Large intestine (tissue), 3 donors: ENCODE data around the gene C1QTNF2. TPM values are rescaled to one million over a fixed set of nuclear protein-coding genes. Genes with fewer than 3 reads are reported as not detected.
"Not testable (repeated sequence)": the region's sequence is repeated elsewhere in the genome, so short reads cannot be mapped to it uniquely, and the experiment has no call there.

Experiments used
- DNase-seq, 2 donors: peaks; one replicate each; pipeline versions ENCODE4 v3.0.0 to v3.0.0-alpha.2; 2013
- H3K27ac ChIP-seq: one replicate; pipeline ENCODE4 v1.5.1; 2013; ENCODE audit warnings: low read length
- H3K27me3 ChIP-seq: 2 replicates; pipeline ENCODE4 v1.6.1; 2013; ENCODE audit warnings: low read length; ENCODE audit not compliant: control insufficient read depth, insufficient read depth
- H3K36me3 ChIP-seq: 2 replicates; pipeline ENCODE4 v1.6.1; 2013; ENCODE audit warnings: low read length; ENCODE audit not compliant: control insufficient read depth, insufficient read depth
- H3K4me1 ChIP-seq: one replicate; pipeline ENCODE4 v1.6.1; 2013; ENCODE audit warnings: low read length; ENCODE audit not compliant: control insufficient read depth, insufficient read depth
- H3K4me3 ChIP-seq: one replicate; pipeline ENCODE4 v1.5.1; 2013; ENCODE audit warnings: low read length
- H3K9me3 ChIP-seq: one replicate; pipeline ENCODE4 v1.6.1; 2013; ENCODE audit warnings: mild to moderate bottlenecking, low read depth, low read length, moderate library complexity; ENCODE audit not compliant: control insufficient read depth
- WGBS: methylation state at CpG from one replicate; pipeline ENCODE4 v1.1.5; 2013; ENCODE audit warnings: low lambda C conversion rate; ENCODE audit not compliant: insufficient coverage; 5-methylcytosine and 5-hydroxymethylcytosine counted together
- polyA plus RNA-seq: library from polyadenylated mRNA; unstranded; fragments of 120-200 nt; gene quantifications from one replicate; pipeline ENCODE4 v1.2.1, GENCODE V29; 2013

Gene C1QTNF2
- polyA plus RNA-seq, 1 donor = 3.1 TPM

- no peak for DNase-seq
- no peaks in the 10 kb centered on the region for H3K36me3 ChIP-seq
- H3K4me1 ChIP-seq = peaks cover 11% of the 10 kb centered on the region
- H3K4me3 ChIP-seq = no peak overlapping the region
- H3K9me3 ChIP-seq = no peaks in the 10 kb centered on the region
- no peak overlapping the region for H3K27ac ChIP-seq
- H3K27me3 ChIP-seq = no peaks in the 10 kb centered on the region
- WGBS = 94% methylated on average over 3 of the region's 6 CpGs
Observed at GRCh38 chr5:160347448-160347847, 23.0 kb downstream of the C1QTNF2 start.

DNA sequence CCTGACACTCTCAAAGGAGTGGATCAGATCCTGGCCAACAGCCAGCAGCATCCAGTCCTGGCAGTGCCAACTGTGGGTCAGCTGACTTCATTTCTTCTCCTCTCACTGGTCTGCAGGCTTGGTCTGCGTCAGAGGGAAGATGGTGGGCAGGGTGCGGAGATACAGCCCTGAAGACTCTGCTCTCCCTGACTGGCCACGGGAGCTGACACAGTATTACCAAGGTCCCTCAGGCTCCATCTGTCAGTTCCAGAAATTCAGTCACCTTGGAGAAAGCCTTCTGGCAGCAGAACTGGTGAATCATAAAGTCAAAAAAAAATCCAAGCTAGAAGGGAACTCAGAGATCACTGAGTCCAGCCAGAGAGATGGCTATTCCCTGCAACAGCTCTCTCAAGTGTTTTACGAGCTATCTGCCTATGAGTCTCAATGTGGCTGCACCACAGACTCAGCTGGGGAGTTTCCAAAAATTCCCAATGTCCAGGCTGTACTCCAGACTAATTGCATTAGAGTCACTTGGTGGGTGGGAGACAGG is 27.9 kb downstream of the C1QTNF2 start:
- DNase-seq = no peak
- Histone ChIP-seq H3K4me1 (peaks cover 11% of the 10 kb centered on the region), H3K9me3 (no peaks in the 10 kb centered on the region), H3K27ac (no peak overlapping the region), H3K36me3 (no peaks in the 10 kb centered on the region), H3K4me3 (no peak overlapping the region), H3K27me3 (no peaks in the 10 kb centered on the region)
- WGBS = no CpG with 5 or more reads among the region's 4 CpGs

DNA sequence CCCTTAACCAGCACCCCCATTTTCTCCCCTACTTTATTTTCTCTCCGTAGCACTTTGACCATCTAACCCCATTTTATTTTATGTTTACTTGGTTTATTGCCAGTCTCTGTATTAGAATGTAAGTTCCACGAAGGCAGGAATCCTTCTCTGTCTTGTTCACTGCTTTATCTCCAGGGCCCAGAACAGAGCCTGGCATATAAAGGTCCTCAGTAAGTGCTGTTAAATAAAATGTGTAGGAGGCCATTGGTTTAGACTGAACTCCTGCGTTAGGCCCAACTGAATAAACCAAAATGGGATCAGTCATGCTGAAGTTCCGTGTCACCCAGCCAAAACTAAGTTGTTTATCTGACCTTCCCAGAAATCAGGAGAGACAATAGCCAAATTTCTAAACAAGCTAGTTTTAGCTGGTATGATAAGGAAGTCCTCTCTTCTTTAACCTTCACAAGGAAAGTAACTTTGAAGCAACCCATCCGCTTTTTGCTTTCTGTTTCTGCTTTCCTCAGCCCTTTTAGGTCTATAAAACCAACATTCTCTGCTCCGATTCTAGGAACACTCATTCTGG is 29.0 kb downstream of the C1QTNF2 start:
- Histone ChIP-seq H3K27me3 (no peaks in the 10 kb centered on the region), H3K4me1 (peaks cover 6% of the 10 kb centered on the region), H3K27ac (no peak overlapping the region), H3K4me3 (no peak overlapping the region), H3K36me3 (no peaks in the 10 kb centered on the region), H3K9me3 (no peaks in the 10 kb centered on the region)
- 37% methylated on average over 3 of the region's 6 CpGs for WGBS
- no peak for DNase-seq

GRCh38 chr5:160340513-160340912 is 29.9 kb downstream of the C1QTNF2 start:
- not testable (repeated sequence) for H3K36me3 ChIP-seq, H3K27me3 ChIP-seq, DNase-seq, H3K9me3 ChIP-seq, H3K4me1 ChIP-seq, H3K4me3 ChIP-seq, H3K27ac ChIP-seq

- DNase-seq = no peak
- Histone ChIP-seq H3K9me3 (no peaks in the 10 kb centered on the region), H3K27me3 (no peaks in the 10 kb centered on the region), H3K4me3 (no peak overlapping the region), H3K36me3 (no peaks in the 10 kb centered on the region), H3K27ac (no peak overlapping the region), H3K4me1 (no peaks in the 10 kb centered on the region)
- 90% methylated on average over 2 of the region's 10 CpGs for WGBS
Observed at GRCh38 chr5:160339406-160340130, 30.9 kb downstream of the C1QTNF2 start.

- not testable (repeated sequence) for H3K4me3 ChIP-seq, H3K27ac ChIP-seq, H3K4me1 ChIP-seq, H3K9me3 ChIP-seq, H3K36me3 ChIP-seq, H3K27me3 ChIP-seq, DNase-seq
- no CpG with 5 or more reads among the region's 3 CpGs for WGBS
Observed at GRCh38 chr5:160334716-160335115, 35.7 kb downstream of the C1QTNF2 start.

GRCh38 chr5:160333721-160334120 is 36.7 kb downstream of the C1QTNF2 start:
- H3K36me3 ChIP-seq = no peaks in the 10 kb centered on the region
- no peaks in the 10 kb centered on the region for H3K4me1 ChIP-seq
- H3K9me3 ChIP-seq = no peaks in the 10 kb centered on the region
- WGBS = no CpG with 5 or more reads among the region's 3 CpGs
- no peak overlapping the region for H3K27ac ChIP-seq
- H3K27me3 ChIP-seq = no peaks in the 10 kb centered on the region
- H3K4me3 ChIP-seq = no peak overlapping the region
- no peak for DNase-seq

- no peaks in the 10 kb centered on the region for H3K9me3 ChIP-seq
- no CpG with 5 or more reads among the region's 4 CpGs for WGBS
Observed at GRCh38 chr5:160330212-160330611, 40.2 kb downstream of the C1QTNF2 start.

DNA sequence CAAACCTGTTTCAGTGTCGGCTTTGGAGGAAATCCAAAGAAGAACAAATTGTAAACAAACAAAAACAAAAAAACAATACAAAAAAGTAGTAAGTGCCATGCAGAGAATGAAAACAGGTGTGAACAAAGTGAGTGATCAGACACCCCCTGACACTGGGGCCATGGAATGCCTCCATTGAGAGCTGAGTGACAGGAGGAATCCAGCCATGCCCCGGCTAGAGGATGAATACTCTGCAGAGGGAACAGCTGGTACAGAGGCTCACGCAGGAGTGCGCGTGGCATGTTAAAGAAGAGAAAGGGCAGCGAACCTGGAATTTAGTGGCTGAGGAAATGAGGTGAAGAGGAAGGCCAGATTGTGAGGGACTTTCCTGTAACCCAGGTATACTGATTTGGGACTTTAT is 42.6 kb downstream of the C1QTNF2 start:
- WGBS = 90% methylated on average over 5 of the region's 6 CpGs
- no peak overlapping the region for H3K27ac ChIP-seq
- DNase-seq = no peak

More at GRCh38 chr5:160330212-160330611, 40.2 kb downstream of the C1QTNF2 start:
- no peak for DNase-seq
- Histone ChIP-seq H3K4me1 (no peaks in the 10 kb centered on the region), H3K27me3 (no peaks in the 10 kb centered on the region), H3K4me3 (no peak overlapping the region), H3K27ac (no peak overlapping the region), H3K36me3 (no peaks in the 10 kb centered on the region)

GRCh38 chr5:160326981-160327380 is 43.4 kb downstream of the C1QTNF2 start:
- Histone ChIP-seq H3K4me3 (no peak overlapping the region), H3K9me3 (no peaks in the 10 kb centered on the region), H3K36me3 (no peaks in the 10 kb centered on the region), H3K4me1 (no peaks in the 10 kb centered on the region), H3K27me3 (no peaks in the 10 kb centered on the region), H3K27ac (no peak overlapping the region)
- WGBS = 13% methylated on average over 1 of the region's 2 CpGs
- DNase-seq = no peak

More for the DNA sequence above, 42.6 kb downstream of the C1QTNF2 start:
- H3K9me3 ChIP-seq = no peaks in the 10 kb centered on the region
- no peaks in the 10 kb centered on the region for H3K27me3 ChIP-seq
- no peaks in the 10 kb centered on the region for H3K4me1 ChIP-seq
- H3K4me3 ChIP-seq = no peak overlapping the region
- H3K36me3 ChIP-seq = no peaks in the 10 kb centered on the region

DNA sequence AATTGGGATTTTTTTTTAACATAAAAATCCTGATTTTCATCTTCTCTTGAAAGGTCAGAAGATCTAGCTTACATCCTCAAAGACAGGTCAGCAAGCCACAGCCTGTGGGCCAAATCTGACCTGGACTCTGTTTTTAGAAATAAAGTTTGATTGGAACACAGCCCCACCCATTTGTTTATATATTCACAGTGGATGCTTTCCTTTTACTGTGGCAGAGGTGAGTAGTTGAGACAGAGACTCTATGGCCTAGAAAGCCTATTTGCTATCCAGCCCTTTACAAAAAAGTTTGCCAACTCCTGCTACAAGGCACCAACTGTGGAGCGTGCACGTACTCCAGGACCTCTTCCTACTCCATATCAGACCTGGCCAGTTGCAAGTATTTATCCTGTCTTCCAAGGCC is 44.7 kb downstream of the C1QTNF2 start:
- H3K4me1 ChIP-seq = no peaks in the 10 kb centered on the region
- no peak for DNase-seq
- no CpG with 5 or more reads among the region's 2 CpGs for WGBS
- no peaks in the 10 kb centered on the region for H3K36me3 ChIP-seq
- no peak overlapping the region for H3K27ac ChIP-seq
- no peaks in the 10 kb centered on the region for H3K27me3 ChIP-seq
- no peaks in the 10 kb centered on the region for H3K9me3 ChIP-seq
- H3K4me3 ChIP-seq = no peak overlapping the region
